ENCODE data around the gene EML6.

EML6 gene

GRCh38 chr2:54962511-54962910 lies 239.0 kb downstream of the EML6 start:
- Mint-ChIP-seq H3K9me3 (peaks cover 5% of the 10 kb centered on the region), H3K27ac (no peak overlapping the region), H3K4me1 (peaks cover 14% of the 10 kb centered on the region), H3K36me3 (peaks cover 31% of the 10 kb centered on the region), H3K27me3 (no peaks in the 10 kb centered on the region), H3K4me3 (no peak overlapping the region)
- ATAC-seq, result no peak

- ATAC-seq, result no peak
Measured at GRCh38 chr2:54962935-54963440, 239.5 kb downstream of the EML6 start.

GRCh38 chr2:54963476-54963875 lies 240.0 kb downstream of the EML6 start:
- Mint-ChIP-seq H3K9me3 (peaks cover 5% of the 10 kb centered on the region), H3K4me3 (no peak overlapping the region), H3K27ac (no peak overlapping the region), H3K27me3 (no peaks in the 10 kb centered on the region), H3K36me3 (peaks cover 39% of the 10 kb centered on the region), H3K4me1 (peaks cover 14% of the 10 kb centered on the region)
- no peak for ATAC-seq

More at GRCh38 chr2:54962935-54963440, 239.5 kb downstream of the EML6 start:
- H3K27ac Mint-ChIP-seq, result no peak overlapping the region
- H3K4me1 Mint-ChIP-seq, result peaks cover 14% of the 10 kb centered on the region
- peaks cover 34% of the 10 kb centered on the region for H3K36me3 Mint-ChIP-seq
- H3K4me3 Mint-ChIP-seq, result no peak overlapping the region
- no peaks in the 10 kb centered on the region for H3K27me3 Mint-ChIP-seq
- H3K9me3 Mint-ChIP-seq, result peaks cover 5% of the 10 kb centered on the region

- Mint-ChIP-seq H3K9me3 (peaks cover 5% of the 10 kb centered on the region), H3K27ac (no peak overlapping the region), H3K4me3 (no peak overlapping the region), H3K4me1 (peaks cover 7% of the 10 kb centered on the region), H3K27me3 (no peaks in the 10 kb centered on the region), H3K36me3 (peaks cover 45% of the 10 kb centered on the region)
- ATAC-seq, result no peak
Measured at GRCh38 chr2:54964271-54964670, 240.8 kb downstream of the EML6 start.

GRCh38 chr2:54964816-54965215 lies 241.4 kb downstream of the EML6 start:
- H3K4me3 Mint-ChIP-seq, result no peak overlapping the region
- no peak overlapping the region for H3K27ac Mint-ChIP-seq
- peaks cover 5% of the 10 kb centered on the region for H3K9me3 Mint-ChIP-seq
- no peak for ATAC-seq
- H3K4me1 Mint-ChIP-seq, result peaks cover 7% of the 10 kb centered on the region
- H3K36me3 Mint-ChIP-seq, result peaks cover 48% of the 10 kb centered on the region
- no peaks in the 10 kb centered on the region for H3K27me3 Mint-ChIP-seq

GRCh38 chr2:54965425-54965824 lies 242.0 kb downstream of the EML6 start:
- H3K36me3 Mint-ChIP-seq, result peaks cover 42% of the 10 kb centered on the region
- ATAC-seq, result no peak
- H3K9me3 Mint-ChIP-seq, result peaks cover 5% of the 10 kb centered on the region
- H3K4me3 Mint-ChIP-seq, result no peak overlapping the region
- no peaks in the 10 kb centered on the region for H3K27me3 Mint-ChIP-seq
- no peak overlapping the region for H3K27ac Mint-ChIP-seq
- peaks cover 7% of the 10 kb centered on the region for H3K4me1 Mint-ChIP-seq

GRCh38 chr2:54966165-54966832 lies 242.8 kb downstream of the EML6 start:
- no peak overlapping the region for H3K4me3 Mint-ChIP-seq
- H3K9me3 Mint-ChIP-seq, result peaks cover 5% of the 10 kb centered on the region
- ATAC-seq, result peak; percentile 27
- H3K36me3 Mint-ChIP-seq, result peaks cover 37% of the 10 kb centered on the region
- H3K4me1 Mint-ChIP-seq, result peaks cover 7% of the 10 kb centered on the region
- H3K27me3 Mint-ChIP-seq, result no peaks in the 10 kb centered on the region
- H3K27ac Mint-ChIP-seq, result peak overlapping the region; percentile 45

GRCh38 chr2:54966837-54967236 lies 243.4 kb downstream of the EML6 start:
- H3K27ac Mint-ChIP-seq, result peak overlapping the region; percentile 45
- H3K4me1 Mint-ChIP-seq, result peaks cover 7% of the 10 kb centered on the region
- H3K27me3 Mint-ChIP-seq, result no peaks in the 10 kb centered on the region
- no peak overlapping the region for H3K4me3 Mint-ChIP-seq
- H3K9me3 Mint-ChIP-seq, result peaks cover 5% of the 10 kb centered on the region
- no peak for ATAC-seq
- H3K36me3 Mint-ChIP-seq, result peaks cover 33% of the 10 kb centered on the region

GRCh38 chr2:54967269-54967668 lies 243.8 kb downstream of the EML6 start:
- peaks cover 33% of the 10 kb centered on the region for H3K36me3 Mint-ChIP-seq
- H3K27me3 Mint-ChIP-seq, result no peaks in the 10 kb centered on the region
- no peak for ATAC-seq
- no peak overlapping the region for H3K4me3 Mint-ChIP-seq
- H3K4me1 Mint-ChIP-seq, result peaks cover 7% of the 10 kb centered on the region
- H3K27ac Mint-ChIP-seq, result no peak overlapping the region
- H3K9me3 Mint-ChIP-seq, result peaks cover 5% of the 10 kb centered on the region

- H3K4me3 Mint-ChIP-seq, result no peak overlapping the region
- H3K4me1 Mint-ChIP-seq, result peaks cover 7% of the 10 kb centered on the region
- ATAC-seq, result no peak
- peak overlapping the region; percentile 3 for H3K27ac Mint-ChIP-seq
- H3K9me3 Mint-ChIP-seq, result peaks cover 5% of the 10 kb centered on the region
- H3K36me3 Mint-ChIP-seq, result peaks cover 36% of the 10 kb centered on the region
- H3K27me3 Mint-ChIP-seq, result no peaks in the 10 kb centered on the region
Measured at GRCh38 chr2:54967759-54968365, 244.4 kb downstream of the EML6 start.

- Mint-ChIP-seq H3K36me3 (peaks cover 41% of the 10 kb centered on the region), H3K4me3 (no peak overlapping the region), H3K4me1 (peaks cover 7% of the 10 kb centered on the region), H3K27me3 (no peaks in the 10 kb centered on the region), H3K9me3 (peaks cover 5% of the 10 kb centered on the region), H3K27ac (peak overlapping the region; percentile 3)
- ATAC-seq, result no peak
Measured at GRCh38 chr2:54968561-54969218, 245.2 kb downstream of the EML6 start.

GRCh38 chr2:54969295-54969939 lies 246.0 kb downstream of the EML6 start:
- no peak for ATAC-seq
- H3K27ac Mint-ChIP-seq, result no peak overlapping the region
- H3K4me3 Mint-ChIP-seq, result no peak overlapping the region
- peaks cover 41% of the 10 kb centered on the region for H3K36me3 Mint-ChIP-seq
- H3K9me3 Mint-ChIP-seq, result peaks cover 5% of the 10 kb centered on the region
- H3K27me3 Mint-ChIP-seq, result no peaks in the 10 kb centered on the region
- peaks cover 7% of the 10 kb centered on the region for H3K4me1 Mint-ChIP-seq

- no peak overlapping the region for H3K4me3 Mint-ChIP-seq
- peaks cover 5% of the 10 kb centered on the region for H3K9me3 Mint-ChIP-seq
- H3K27me3 Mint-ChIP-seq, result no peaks in the 10 kb centered on the region
- no peak overlapping the region for H3K27ac Mint-ChIP-seq
- peaks cover 41% of the 10 kb centered on the region for H3K36me3 Mint-ChIP-seq
- ATAC-seq, result no peak
- H3K4me1 Mint-ChIP-seq, result peaks cover 7% of the 10 kb centered on the region
Measured at GRCh38 chr2:54969940-54970338, 246.5 kb downstream of the EML6 start.

GRCh38 chr2:54975175-54975574 lies 251.7 kb downstream of the EML6 start:
- no peak for ATAC-seq
- Mint-ChIP-seq H3K4me1 (peaks cover 16% of the 10 kb centered on the region), H3K4me3 (no peak overlapping the region), H3K27ac (no peak overlapping the region), H3K9me3 (no peaks in the 10 kb centered on the region), H3K27me3 (no peaks in the 10 kb centered on the region), H3K36me3 (peaks cover 22% of the 10 kb centered on the region)
